Mononuclear cell (primary cell): ENCODE measurements around the gene PRR22. TPM values are rescaled to one million over a fixed set of nuclear protein-coding genes. Genes with fewer than 3 reads are reported as not detected.

Experiments
- H3K27me3 ChIP-seq: 2 replicates; pipeline ENCODE4 v1.6.0; 2011; ENCODE audit warnings: low read length, control low read depth; ENCODE audit not compliant: insufficient read depth
- H3K4me1 ChIP-seq: 2 replicates; pipeline ENCODE4 v1.5.1; 2011; ENCODE audit warnings: mild to moderate bottlenecking, low read length, control low read depth; ENCODE audit not compliant: insufficient read depth
- H3K4me3 ChIP-seq: 2 replicates; pipeline ENCODE4 v1.5.1; 2011; ENCODE audit warnings: mild to moderate bottlenecking, low read length, moderate library complexity
- H3K9me3 ChIP-seq: 2 replicates; pipeline ENCODE4 v1.5.1; 2011; ENCODE audit warnings: low read depth, mild to moderate bottlenecking, control low read depth, low read length
- total RNA-seq: library from RNA; depleted of rRNA; stranded (reverse); fragments of >200 nt; gene quantifications from one replicate; pipeline ENCODE4 v1.2.3, GENCODE V29; 2012

PRR22 gene
- total RNA-seq, 1 donor: 0.42 TPM

- Histone ChIP-seq H3K4me1 (peaks cover 11% of the 10 kb centered on the region), H3K4me3 (no peak overlapping the region), H3K27me3 (no peaks in the 10 kb centered on the region), H3K9me3 (no peaks in the 10 kb centered on the region)
Observed at GRCh38 chr19:5822181-5822844, 37.8 kb upstream of the PRR22 start.

GRCh38 chr19:5821521-5822180, 37.1 kb upstream of the PRR22 start:
- H3K9me3 ChIP-seq: no peaks in the 10 kb centered on the region
- H3K4me1 ChIP-seq: peaks cover 4% of the 10 kb centered on the region
- no peak overlapping the region for H3K4me3 ChIP-seq
- no peaks in the 10 kb centered on the region for H3K27me3 ChIP-seq

- no peaks in the 10 kb centered on the region for H3K4me1 ChIP-seq
- no peak overlapping the region for H3K4me3 ChIP-seq
- no peaks in the 10 kb centered on the region for H3K27me3 ChIP-seq
- H3K9me3 ChIP-seq: no peaks in the 10 kb centered on the region
Observed at GRCh38 chr19:5820785-5821184, 36.2 kb upstream of the PRR22 start.

GRCh38 chr19:5818594-5818993, 34.0 kb upstream of the PRR22 start:
- H3K27me3 ChIP-seq: no peaks in the 10 kb centered on the region
- no peak overlapping the region for H3K4me3 ChIP-seq
- no peaks in the 10 kb centered on the region for H3K4me1 ChIP-seq
- no peaks in the 10 kb centered on the region for H3K9me3 ChIP-seq

DNA sequence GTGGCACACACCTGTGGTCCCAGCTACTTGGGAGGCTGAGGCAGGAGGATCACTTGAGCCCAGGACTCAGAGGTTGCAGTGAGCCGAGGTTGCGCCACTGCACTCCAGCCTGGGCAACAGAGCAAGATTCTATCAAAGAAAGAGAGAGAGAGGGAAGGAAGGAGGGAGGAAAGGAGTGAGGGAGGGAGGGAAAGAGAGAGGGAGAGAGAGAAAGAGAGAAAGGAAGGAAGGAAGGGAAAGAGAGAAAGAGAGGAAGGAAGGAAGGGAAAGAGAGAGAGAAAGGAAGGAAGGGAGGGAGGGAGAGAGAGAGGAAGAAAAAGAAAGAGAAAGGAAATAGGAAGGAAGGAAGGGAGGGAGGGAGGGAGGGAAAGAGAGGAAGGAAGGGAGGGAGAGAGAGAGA, 32.7 kb upstream of the PRR22 start:
- H3K4me3 ChIP-seq: no peak overlapping the region
- no peaks in the 10 kb centered on the region for H3K9me3 ChIP-seq
- H3K4me1 ChIP-seq: no peaks in the 10 kb centered on the region
- no peaks in the 10 kb centered on the region for H3K27me3 ChIP-seq

GRCh38 chr19:5814852-5815246, 30.3 kb upstream of the PRR22 start:
- no peak overlapping the region for H3K4me3 ChIP-seq
- no peaks in the 10 kb centered on the region for H3K4me1 ChIP-seq
- no peaks in the 10 kb centered on the region for H3K9me3 ChIP-seq
- no peaks in the 10 kb centered on the region for H3K27me3 ChIP-seq

DNA sequence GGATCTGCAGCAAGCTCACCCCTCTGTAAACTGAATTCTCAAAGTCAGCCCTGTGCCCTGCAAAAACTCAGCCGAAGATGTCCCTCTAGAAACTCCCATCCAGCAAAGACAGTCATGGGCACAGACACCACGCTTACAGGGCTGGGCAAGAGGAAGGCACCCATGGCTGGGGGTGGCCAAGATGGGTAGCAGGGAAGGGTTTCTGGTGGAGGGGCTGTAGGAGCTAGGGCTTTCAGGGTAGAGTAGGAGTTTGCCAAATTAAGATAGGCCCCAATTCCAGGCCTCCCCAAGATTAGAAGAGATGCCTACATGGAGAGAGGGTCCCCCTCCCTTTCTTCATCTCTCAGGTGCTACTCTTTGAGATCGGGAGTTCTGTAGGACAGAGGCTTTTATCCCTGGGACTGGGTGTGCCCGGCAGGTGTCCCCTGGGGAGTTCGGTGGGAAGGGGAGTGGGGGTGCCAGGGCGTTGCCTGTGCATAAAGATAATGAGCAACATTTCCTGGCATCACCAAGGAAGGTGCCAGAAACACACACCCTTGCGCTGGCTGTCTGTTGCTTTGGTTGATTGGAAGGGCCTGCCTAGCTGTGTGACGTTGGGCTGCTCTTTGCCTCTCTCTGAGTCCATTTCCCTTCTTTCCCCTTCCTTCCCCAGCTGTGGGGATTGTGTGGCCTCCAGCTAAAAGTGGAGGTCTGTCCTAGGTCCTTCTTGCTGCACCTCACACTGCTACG, 29.7 kb upstream of the PRR22 start:
- H3K4me3 ChIP-seq: no peak overlapping the region
- no peaks in the 10 kb centered on the region for H3K9me3 ChIP-seq
- H3K4me1 ChIP-seq: no peaks in the 10 kb centered on the region
- H3K27me3 ChIP-seq: no peaks in the 10 kb centered on the region

DNA sequence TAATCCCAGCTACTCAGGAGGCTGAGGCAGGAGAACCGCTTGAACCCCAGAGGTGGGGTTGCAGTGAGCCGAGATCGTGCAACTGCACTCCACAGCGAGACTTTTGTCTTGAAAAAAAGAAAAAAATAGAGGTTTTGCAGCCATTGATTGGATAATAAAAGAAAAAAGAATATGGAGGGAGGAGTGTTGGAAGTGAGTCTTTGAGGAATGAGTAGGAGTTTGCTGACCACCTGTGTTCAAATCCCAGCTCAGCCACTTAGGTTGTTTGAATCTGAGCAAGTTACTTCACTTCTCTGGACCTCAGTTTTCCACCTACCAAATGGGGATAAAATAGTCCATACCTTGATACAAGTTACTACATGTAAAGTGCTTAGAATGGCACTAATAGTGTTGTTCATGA, 26.6 kb upstream of the PRR22 start:
- Histone ChIP-seq H3K9me3 (no peaks in the 10 kb centered on the region), H3K27me3 (no peaks in the 10 kb centered on the region), H3K4me3 (no peak overlapping the region), H3K4me1 (no peaks in the 10 kb centered on the region)

DNA sequence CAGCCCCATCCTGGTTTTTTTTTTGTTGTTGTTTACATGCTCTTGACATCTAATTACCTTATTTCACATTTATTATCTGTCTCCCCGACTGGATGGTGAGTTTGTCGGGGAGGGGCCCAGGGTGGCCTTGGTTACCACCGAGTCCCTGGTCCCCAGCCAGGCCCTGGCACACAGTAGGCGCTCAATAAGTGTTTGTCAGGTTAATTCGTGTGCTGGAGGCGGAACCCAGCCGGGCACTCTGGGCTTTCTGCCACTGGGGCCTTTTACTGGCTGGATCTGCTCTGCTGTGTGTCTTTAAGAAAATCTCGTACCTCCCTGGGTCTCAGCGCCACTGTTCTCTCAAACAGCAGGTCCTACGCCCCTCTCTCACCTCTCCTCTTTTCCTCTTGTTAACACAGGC, 24.9 kb upstream of the PRR22 start:
- Histone ChIP-seq H3K4me1 (peaks cover 2% of the 10 kb centered on the region), H3K4me3 (no peak overlapping the region), H3K9me3 (no peaks in the 10 kb centered on the region), H3K27me3 (peaks cover 1% of the 10 kb centered on the region)

GRCh38 chr19:5809053-5809452, 24.5 kb upstream of the PRR22 start:
- H3K4me1 ChIP-seq: peaks cover 7% of the 10 kb centered on the region
- H3K27me3 ChIP-seq: peaks cover 4% of the 10 kb centered on the region
- H3K9me3 ChIP-seq: no peaks in the 10 kb centered on the region
- no peak overlapping the region for H3K4me3 ChIP-seq

DNA sequence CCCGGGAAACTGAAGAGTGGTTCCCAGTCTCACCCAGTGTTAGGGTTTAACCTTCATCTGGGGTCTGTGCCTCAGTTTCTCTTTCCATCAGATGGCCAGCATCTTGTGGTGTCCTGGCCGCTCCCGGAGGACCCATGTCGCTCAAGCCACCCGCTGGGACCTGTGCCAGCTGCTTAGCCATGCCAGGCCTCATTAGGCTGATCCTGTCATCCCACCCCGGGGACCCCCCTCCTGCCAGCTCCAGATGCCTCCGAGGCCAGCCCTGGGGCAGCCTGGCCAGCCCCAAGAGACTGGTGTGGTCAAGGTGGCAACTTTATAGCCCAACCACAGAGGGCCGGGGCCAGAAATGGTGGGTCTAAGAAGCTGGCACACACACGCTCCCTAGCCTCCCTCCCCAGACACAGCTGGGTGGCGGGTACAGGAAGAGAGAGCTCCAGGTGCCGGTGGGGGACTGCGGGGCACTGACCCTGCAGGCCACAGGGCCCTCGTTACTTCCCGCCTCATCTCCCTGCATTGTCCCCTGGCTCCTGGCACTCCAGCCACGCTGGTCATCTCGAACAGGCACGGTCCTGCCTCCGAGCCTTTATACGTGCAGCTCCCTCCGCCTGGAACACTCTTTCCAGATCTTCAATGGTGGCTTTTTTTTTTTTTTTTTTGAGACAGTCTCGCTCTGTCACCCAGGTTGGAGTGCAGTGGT, 23.7 kb upstream of the PRR22 start:
- Histone ChIP-seq H3K9me3 (no peaks in the 10 kb centered on the region), H3K27me3 (peaks cover 9% of the 10 kb centered on the region), H3K4me3 (no peak overlapping the region), H3K4me1 (peaks cover 14% of the 10 kb centered on the region)

DNA sequence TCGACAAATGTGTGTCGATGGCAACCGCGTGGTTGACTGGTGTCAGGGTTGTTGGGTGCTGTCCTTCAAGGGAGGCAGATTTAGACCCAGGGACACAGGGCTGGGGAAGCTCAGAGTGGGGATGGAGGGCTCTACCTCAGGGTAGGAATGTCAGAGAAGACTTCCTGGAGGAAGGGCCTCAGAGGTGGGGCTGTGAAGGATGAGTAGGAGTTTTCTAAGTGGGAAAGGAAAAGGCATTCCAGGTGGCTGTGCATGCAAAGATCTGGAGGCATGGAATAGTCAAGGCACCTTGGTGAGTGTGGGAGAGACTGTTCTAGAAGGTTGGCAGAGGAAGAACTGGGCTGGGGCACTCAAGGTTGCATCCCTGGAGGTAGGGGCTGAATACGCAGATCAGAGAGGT, 22.4 kb upstream of the PRR22 start:
- Histone ChIP-seq H3K4me1 (peaks cover 16% of the 10 kb centered on the region), H3K9me3 (no peaks in the 10 kb centered on the region), H3K4me3 (no peak overlapping the region), H3K27me3 (peaks cover 11% of the 10 kb centered on the region)

- H3K4me1 ChIP-seq: peaks cover 16% of the 10 kb centered on the region
- peaks cover 17% of the 10 kb centered on the region for H3K27me3 ChIP-seq
- H3K4me3 ChIP-seq: no peak overlapping the region
- no peaks in the 10 kb centered on the region for H3K9me3 ChIP-seq
Observed at GRCh38 chr19:5806133-5806489, 21.6 kb upstream of the PRR22 start.

DNA sequence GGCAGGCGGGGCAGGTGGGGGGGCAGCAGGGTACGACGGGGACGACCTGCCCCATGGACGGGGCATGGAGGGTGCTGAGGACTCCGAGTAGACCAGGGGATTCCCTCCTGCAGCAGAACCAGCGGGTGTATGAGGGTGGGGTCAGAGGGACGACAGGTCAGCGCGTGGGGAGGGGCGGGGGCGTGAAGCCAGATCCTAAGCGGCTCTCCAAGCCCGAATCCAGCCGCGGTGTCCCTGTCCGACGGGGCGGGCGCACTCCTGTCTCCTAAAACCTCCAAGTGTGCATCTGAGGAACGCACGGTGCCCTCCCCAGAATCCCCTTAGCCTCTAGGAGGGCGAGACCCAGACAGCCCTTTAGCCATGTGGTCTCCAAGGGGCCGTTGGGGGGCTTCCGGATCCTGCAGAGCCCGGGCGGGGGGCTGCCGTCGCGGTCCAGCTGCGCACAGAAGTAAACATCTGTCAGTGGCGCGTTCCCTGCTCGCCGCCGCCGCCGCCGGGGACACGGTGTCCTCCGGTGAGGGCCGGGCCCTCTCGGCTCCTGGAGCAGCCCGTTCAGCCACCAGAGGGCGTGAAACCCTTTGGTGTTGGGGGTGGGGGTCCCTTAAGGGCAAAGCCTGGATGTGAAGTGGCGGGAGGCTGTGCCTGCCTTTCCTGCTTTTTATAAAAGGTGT, 21.1 kb upstream of the PRR22 start:
- Histone ChIP-seq H3K9me3 (no peaks in the 10 kb centered on the region), H3K27me3 (peaks cover 17% of the 10 kb centered on the region), H3K4me1 (peaks cover 16% of the 10 kb centered on the region), H3K4me3 (no peak overlapping the region)
